Posterior cingulate gyrus (tissue), 11 donors: Measurements from ENCODE around the gene HMCN1.

Experiments
- DNase-seq, 10 donors: peaks; one replicate each; pipeline versions ENCODE4 v3.0.0 to v3.0.0-alpha.2; 2020 to 2021; ENCODE audit warnings: mixed read lengths in 3 of 10
- intact Hi-C: fragments of 100-400 bp; cut with DNase I; formaldehyde crosslinking; loops from one replicate; pipeline ENCODE4 v1.15.1; 2023

HMCN1 gene

GRCh38 chr1:185895208-185895900 is 161.2 kb downstream of the HMCN1 start:
- no peak for DNase-seq
- intact Hi-C loops, result no loop called here

- no peak for DNase-seq
- intact Hi-C loops, result no loop called here
Observed at GRCh38 chr1:185896863-185897262, 162.7 kb downstream of the HMCN1 start.

GRCh38 chr1:185906186-185906585 is 172.0 kb downstream of the HMCN1 start:
- no peak for DNase-seq
- intact Hi-C loops, result no loop called here

GRCh38 chr1:185907246-185907645 is 173.1 kb downstream of the HMCN1 start:
- intact Hi-C loops, result no loop called here
- no peak for DNase-seq

- intact Hi-C loops, result no loop called here
- DNase-seq, result no peak
Observed at GRCh38 chr1:185911978-185912377, 177.8 kb downstream of the HMCN1 start.

GRCh38 chr1:185912504-185912903 is 178.3 kb downstream of the HMCN1 start:
- intact Hi-C loops, result no loop called here
- no peak for DNase-seq

- intact Hi-C loops, result no loop called here
- no peak for DNase-seq
Observed at GRCh38 chr1:185914089-185914488, 179.9 kb downstream of the HMCN1 start.

GRCh38 chr1:185916861-185917260 is 182.7 kb downstream of the HMCN1 start:
- no peak for DNase-seq
- intact Hi-C loops, result no loop called here

GRCh38 chr1:185917646-185918045 is 183.5 kb downstream of the HMCN1 start:
- intact Hi-C loops, result no loop called here
- no peak for DNase-seq

- intact Hi-C loops, result no loop called here
- DNase-seq, result no peak
Observed at GRCh38 chr1:185920602-185921001, 186.4 kb downstream of the HMCN1 start.

- DNase-seq, result no peak
- intact Hi-C loops, result no loop called here
Observed at GRCh38 chr1:185921636-185922035, 187.4 kb downstream of the HMCN1 start.

- no peak for DNase-seq
- intact Hi-C loops, result no loop called here
Observed at GRCh38 chr1:185926588-185926987, 192.4 kb downstream of the HMCN1 start.

- no peak for DNase-seq
- intact Hi-C loops, result no loop called here
Observed at GRCh38 chr1:185929776-185930175, 195.6 kb downstream of the HMCN1 start.

GRCh38 chr1:185931438-185931837 is 197.2 kb downstream of the HMCN1 start:
- intact Hi-C loops, result no loop called here
- no peak for DNase-seq

- intact Hi-C loops, result no loop called here
- DNase-seq, result no peak
Observed at GRCh38 chr1:185933580-185933979, 199.4 kb downstream of the HMCN1 start.

- intact Hi-C loops, result no loop called here
- DNase-seq, result no peak
Observed at GRCh38 chr1:185934476-185935189, 200.4 kb downstream of the HMCN1 start.

GRCh38 chr1:185935360-185935759 is 201.2 kb downstream of the HMCN1 start:
- intact Hi-C loops, result no loop called here
- no peak for DNase-seq

- DNase-seq, result peak in 2 of 10 donors; percentile 13 to 60
- intact Hi-C loops, result no loop called here
Observed at GRCh38 chr1:185936641-185937040, 202.4 kb downstream of the HMCN1 start.

- intact Hi-C loops, result no loop called here
- no peak for DNase-seq
Observed at GRCh38 chr1:185938396-185938795, 204.2 kb downstream of the HMCN1 start.

- DNase-seq, result no peak
- intact Hi-C loops, result no loop called here
Observed at GRCh38 chr1:185939142-185939541, 205.0 kb downstream of the HMCN1 start.

- no peak for DNase-seq
- intact Hi-C loops, result no loop called here
Observed at GRCh38 chr1:185942961-185943360, 208.8 kb downstream of the HMCN1 start.

- DNase-seq, result no peak
- intact Hi-C loops, result no loop called here
Observed at GRCh38 chr1:185956881-185957280, 222.7 kb downstream of the HMCN1 start.
